OCI-M1 (cell line): Measurements from ENCODE around the gene NHLRC2.
"Not testable (repeated sequence)": the region's sequence is repeated elsewhere in the genome, so short reads cannot be mapped to it uniquely, and the experiment has no call there.

Experiments used
- DNase-seq: peaks from one replicate; lab custom pipeline; 2025; lab: John Stamatoyannopoulos, UW

The NHLRC2 gene, protein sequence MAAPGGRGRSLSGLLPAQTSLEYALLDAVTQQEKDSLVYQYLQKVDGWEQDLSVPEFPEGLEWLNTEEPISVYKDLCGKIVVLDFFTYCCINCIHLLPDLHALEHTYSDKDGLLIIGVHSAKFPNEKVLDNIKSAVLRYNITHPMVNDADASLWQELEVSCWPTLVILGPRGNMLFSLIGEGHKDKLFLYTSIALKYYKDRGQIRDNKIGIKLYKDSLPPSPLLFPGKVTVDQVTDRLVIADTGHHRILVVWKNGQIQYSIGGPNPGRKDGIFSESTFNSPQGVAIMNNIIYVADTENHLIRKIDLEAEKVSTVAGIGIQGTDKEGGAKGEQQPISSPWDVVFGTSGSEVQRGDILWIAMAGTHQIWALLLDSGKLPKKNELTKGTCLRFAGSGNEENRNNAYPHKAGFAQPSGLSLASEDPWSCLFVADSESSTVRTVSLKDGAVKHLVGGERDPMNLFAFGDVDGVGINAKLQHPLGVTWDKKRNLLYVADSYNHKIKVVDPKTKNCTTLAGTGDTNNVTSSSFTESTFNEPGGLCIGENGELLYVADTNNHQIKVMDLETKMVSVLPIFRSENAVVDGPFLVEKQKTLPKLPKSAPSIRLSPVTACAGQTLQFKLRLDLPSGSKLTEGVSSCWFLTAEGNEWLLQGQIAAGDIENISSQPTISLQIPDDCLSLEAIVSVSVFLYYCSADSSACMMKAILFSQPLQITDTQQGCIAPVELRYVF

DNA sequence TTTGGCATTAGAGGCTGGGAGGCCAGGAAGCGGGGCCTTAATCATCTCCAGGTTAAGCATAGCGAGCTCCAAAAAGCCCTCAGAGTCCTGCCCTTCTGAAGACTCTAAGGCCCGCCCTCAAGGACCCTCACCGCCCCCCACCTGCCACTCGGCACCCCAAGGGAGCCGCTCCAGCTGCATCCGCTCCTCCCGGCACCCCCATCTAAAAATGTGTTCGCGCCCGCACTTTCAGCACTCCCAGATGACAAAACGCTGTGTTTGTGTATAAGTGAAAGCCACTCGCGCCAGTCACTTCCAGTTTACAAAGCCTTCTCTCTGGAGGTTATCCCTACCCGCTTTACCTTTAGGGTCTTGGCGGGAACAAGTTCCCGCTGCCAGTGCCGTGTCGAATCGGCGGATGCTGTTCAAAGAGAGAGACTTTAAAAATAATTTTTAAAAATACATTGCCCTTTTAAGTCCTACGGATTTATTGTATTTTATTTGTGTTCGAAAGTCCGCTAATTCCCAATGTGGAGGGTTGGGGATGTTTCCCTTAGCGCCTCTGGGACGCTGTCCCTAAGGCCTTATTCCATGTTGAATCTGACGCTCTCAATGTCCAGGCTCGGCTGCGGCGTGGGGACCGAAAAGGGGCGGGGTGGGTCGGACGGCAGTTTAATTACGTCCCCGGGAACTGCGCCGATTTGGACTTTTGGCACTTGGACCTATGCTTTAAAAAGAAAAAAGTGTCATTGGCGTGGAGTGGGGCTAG, at the start of gene NHLRC2, which contains the start of gene DCLRE1A:
Gene NHLRC2 (plus strand): TSS at position 649 of the 748 bp plus-strand sequence. CDS start 212 bp downstream, outside the sequence.
Gene DCLRE1A (minus strand): TSS at position 70 of the 748 bp plus-strand sequence. CDS start 900 bp downstream, outside the sequence.
- DNase-seq, result peak; percentile 89

DNA sequence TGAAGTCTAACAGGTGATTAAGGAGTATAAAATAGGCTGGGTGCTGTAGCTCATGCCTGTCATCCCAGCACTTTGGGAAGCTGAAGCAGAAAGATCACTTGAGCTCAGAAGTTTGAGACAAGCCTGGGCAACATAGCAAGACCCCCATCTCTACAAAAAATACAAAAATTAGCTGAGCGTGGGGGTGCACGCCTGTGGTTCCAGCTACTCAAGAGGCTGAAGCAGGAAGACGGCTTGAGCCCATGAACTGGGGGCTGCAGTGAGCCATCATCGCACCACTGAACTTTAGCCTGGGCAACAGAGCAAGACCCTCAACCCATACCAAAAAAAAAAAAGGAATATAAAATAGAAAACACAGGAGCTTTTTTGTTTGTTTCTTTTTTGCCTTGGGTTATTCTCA, 48.0 kb upstream of the NHLRC2 start:
- no peak for DNase-seq

DNA sequence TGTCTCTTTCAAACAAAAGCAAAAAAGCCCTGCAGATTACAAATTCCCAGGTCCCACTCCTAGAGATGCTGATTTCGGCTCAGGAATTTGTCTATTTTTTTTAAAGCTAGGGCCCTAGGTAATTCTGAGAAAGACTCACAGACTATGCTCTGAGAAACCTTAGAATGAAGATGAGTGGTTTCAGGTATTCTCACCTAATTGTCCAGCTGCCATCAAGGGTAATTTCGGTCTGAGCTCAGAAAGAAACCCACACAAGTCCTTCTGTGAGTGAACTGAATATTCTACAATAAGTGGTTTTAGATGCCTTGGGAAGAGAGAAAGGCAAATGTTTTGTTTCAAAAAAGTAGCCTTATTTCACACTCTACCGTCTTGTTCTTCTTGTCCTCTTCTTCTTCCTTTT, 46.3 kb upstream of the NHLRC2 start:
- no peak for DNase-seq

DNA sequence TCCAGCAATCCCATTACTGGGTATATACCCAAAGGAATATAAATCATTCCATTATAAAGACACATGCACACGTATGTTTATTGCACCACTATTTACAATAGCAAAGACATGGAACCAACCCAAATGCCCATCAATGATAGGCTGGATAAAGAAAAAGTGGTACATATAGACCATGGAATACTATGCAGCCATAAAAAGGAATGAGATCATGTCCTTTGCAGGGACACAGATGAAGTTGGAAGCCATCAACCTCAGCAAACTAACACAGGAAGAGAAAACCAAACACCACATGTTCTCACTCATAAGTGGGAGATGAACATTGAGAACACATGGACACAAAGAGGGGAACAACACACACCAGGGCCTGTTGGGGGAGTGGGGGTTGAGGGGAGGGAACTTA, 39.8 kb upstream of the NHLRC2 start:
- DNase-seq, result not testable (repeated sequence)

DNA sequence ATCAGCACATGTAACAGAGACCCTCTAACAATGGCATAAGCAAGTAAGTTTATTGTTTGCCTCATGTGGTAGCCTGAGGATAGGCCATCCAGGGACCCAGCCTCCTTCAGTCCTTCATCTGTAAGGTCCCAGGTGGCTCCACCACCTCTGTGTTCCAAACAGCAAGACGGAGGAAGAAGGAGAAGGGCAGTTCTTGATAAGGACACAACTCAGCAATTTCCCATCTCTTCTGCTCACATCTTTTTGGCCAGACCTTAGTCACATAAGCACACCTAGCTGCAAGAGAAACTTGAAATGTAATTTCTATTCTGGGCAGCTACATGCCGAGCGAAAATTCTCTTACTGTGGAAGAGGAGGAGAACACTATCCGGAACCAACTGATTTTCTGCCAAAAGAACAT, 34.5 kb upstream of the NHLRC2 start:
- DNase-seq, result no peak

DNA sequence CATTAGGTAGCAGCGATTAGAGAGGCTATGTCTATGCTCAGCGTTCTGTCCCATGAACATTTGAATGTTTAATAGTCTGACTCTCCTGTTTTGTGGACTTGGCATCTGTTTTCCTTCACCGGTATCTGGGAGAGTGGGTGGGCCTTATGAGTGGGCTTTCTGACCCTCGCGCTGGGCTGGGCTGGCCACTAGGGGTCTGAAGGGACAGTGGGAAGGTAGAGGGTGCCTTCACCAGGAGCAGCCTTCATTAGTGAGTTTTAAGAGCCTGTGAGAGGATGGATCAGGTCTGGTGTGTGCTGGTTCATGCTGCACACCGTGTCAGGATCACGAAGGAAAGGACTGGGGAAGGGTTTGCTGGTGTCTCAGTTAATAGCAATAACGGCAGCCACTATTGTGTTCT, 34.0 kb upstream of the NHLRC2 start:
- DNase-seq, result no peak

DNA sequence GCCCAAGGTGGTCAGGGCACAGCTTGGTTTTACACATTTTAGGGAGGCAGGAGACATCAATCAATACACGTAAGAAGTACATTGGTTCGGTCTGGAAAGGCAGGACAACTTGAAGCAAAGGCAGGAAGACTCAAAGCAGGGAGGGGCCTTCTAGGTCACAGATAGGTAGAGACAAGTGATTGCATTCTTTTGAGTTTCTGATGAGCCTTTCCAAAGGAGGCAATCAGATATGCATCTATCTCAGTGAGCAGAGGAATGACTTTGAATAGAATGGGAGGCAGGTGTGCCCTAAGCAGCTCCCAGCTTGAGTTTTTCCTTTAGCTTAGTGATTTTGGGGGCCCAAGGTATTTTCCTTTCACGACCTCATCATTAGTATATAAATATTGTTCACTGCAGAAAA, 33.2 kb upstream of the NHLRC2 start:
- DNase-seq, result not testable (repeated sequence)

DNA sequence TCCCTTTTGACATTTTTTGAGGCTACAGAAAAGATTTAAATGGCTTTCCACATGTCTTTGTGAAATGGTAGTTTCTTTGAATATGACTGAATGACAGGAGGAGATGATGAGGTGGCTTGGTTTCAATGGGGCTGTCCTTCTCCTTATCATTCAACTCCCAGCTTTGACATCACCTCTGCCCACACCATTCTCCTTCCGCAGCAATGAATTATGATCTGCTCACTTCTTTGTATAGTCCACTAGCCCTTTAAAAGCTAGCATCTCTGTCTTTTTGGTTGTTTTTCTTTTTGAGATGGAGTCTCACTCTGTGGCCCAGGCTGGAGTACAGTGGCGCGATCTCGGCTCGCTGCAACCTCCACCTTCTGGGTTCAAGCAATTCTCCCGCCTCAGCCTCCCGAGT, 32.3 kb upstream of the NHLRC2 start:
- DNase-seq, result peak; percentile 13

DNA sequence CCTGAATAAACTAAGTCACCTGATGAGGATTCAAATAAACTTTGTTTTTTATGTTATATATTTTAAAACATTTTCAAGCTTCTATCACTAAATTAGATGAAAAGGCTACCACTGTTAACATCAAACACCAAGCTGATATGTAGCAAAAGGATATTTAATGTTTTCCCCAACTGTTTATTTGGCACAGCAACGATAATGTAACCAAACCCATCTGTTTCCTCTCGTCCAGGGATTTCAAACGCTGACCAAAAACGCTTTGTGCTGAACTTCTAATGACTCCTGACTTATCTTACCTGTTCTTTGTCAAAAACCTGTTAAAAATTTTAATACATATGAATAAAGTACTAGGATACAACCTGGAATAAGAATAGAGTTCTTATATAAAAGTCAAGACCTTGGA, 31.1 kb upstream of the NHLRC2 start:
- no peak for DNase-seq

DNA sequence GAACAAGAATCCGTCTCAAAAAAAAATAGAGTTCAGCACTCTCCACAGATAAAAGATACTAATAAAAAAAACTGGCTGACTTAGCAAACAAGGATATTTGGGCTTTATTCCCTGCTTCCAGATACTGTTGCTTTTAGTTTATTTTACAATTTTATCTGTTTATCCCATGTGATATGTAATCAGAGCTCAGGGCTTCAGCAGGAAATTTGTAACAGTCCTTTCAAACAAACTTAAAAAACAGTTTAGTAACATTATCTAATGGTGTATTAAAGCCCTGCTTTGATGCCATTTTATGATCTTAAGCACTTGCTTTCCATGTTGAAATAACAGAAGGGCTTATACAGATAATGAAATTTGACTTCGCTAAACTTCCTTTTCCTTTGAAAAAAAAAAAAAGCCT, 28.7 kb upstream of the NHLRC2 start:
- no peak for DNase-seq

DNA sequence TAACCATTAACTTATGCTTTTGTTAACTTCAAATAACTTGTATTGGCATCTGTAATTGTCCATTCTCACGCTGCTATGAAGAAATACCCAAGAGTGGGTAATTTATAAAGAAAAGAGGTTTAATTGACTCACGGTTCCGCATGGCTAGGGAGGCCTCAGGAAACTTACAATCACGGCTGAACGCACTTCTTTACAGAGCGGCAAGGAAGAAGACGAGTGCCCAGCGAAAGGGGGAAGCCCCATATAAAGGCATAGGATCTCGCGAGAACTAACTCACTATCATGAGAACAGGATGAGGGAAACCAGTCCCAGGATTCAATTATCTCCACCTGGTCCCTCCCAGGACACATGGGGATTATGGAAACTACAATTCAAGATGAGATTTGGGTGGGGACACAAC, 25.9 kb upstream of the NHLRC2 start:
- DNase-seq, result not testable (repeated sequence)

DNA sequence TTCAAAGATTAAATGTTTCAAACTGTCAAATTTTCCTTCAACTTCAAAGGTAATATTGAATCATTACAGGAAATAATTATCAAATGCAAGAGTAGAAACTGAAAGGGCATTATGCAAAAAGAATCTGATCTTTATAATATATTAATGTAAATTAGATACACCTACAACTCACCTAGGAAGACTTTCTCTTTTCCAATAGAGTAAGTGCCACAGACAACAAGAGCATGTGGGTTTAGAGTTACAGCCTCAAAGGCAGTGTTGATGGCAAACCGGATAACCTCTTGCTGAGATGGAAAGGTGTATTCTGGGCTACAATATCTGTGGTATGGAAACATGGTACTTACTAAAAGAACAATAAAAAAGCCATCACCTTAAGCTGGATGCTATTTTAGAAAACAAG, 12.3 kb upstream of the NHLRC2 start:
- DNase-seq, result no peak

DNA sequence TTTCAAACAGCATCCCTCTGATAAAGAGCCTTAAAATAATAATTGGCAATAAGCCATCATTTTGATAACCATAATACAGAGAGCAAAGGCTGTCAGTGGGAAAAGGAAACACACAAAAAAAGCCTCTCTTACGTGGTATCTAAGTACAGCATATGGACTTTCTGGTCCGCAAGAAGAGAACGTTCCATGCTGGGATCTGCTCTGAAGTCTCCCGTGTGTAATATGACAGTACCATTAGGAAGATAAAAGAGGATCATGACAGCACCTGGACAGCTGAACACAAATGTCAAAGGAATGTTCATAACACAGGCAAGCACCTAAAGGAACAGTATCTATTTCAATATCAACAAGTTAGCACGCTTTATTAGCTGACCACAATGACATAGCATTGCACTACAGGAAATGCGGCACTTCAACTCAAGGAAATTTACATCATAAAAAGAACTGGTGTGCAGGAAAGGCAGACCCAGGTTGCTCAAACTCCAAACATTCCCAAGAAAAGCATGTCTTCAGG, 10.4 kb upstream of the NHLRC2 start:
- DNase-seq, result no peak

DNA sequence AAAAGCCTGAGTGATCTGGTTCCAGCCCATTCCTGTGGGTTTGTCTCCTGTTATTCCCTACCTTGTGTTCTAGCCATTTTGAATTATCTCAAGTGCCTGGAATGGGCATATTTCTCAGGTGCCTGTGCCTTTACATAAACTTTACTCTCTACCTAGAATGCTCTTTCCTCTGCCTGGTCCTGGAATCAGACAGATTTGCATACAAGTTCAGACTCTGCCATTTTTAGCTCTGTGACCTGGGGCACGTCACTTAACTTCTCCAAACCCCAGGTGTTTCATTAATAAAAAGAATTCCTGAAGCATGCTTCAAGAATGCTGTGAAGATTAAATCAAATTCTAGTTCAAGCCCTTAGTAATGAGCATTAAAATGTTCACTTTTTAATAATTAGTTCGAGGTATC, 8.4 kb upstream of the NHLRC2 start:
- DNase-seq, result no peak

DNA sequence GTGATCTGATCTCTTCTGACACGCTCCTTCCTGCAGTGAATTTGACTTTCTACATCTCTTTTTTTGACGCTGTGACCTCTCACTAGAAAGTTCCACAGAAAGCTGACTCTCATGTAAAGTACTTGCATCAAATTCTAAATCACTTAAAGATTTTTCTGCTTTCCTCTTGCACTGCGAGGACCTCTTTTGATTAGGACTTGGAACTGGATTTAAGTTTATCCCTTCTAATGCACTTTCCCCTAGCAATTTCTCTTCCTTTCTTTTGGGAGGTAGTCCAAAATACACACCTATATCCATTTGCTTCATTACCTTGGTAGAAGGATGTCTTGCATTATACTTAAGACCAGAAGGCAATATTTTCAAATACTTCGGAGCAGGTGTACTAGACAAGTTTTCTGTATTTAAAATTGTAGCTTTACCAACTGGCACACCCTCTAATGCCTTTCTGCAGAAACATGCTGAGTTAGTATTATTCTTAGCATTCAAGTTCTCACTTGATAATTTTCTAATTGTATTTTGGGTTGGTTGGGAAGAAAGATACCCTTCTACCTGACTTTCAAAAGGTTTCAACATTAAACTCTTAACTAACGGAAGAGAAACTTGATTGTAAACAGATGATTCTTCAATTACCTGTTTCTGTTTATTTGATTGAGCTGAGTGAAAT, 5.2 kb upstream of the NHLRC2 start:
- no peak for DNase-seq

DNA sequence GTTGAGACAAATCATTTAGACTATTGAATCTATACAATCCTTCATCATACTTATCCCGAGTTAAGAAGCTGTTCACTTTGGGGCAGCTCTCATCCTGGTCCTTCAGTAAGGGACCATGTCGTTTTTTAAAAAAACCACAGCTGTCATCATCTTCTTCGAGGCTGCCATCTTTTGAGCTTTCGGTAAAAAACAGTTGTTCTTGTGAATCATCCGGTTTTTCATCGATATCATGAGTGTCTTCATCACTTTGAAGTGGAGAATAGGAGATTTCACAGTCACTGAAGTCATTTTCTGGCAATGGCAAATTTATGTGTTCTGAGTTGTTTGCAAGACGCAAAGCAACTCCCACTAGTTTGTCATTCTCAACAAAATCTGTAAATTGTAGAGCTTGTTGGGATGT, 4.5 kb upstream of the NHLRC2 start:
- no peak for DNase-seq

DNA sequence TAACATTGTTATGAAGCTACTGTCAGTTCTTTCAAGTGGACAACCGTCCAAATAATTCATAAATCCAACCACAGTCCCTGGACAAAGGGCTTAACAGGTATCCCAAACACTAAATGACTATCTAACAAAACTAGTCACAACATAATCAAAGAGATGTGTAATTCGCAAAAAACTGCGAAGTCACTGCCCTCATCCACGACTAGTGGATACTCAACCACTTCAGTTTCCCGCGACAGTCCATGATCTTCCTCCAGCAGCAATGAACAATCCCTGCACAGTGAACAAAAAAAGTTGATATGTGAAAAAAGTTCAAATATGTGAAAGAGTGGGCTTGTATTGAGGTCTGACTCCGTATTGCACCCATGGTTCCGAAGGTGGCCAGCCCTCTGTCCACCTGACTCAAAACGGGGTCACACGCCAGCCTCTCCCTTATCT, 866 bp upstream of the NHLRC2 start:
- DNase-seq, result peak; percentile 87

DNA sequence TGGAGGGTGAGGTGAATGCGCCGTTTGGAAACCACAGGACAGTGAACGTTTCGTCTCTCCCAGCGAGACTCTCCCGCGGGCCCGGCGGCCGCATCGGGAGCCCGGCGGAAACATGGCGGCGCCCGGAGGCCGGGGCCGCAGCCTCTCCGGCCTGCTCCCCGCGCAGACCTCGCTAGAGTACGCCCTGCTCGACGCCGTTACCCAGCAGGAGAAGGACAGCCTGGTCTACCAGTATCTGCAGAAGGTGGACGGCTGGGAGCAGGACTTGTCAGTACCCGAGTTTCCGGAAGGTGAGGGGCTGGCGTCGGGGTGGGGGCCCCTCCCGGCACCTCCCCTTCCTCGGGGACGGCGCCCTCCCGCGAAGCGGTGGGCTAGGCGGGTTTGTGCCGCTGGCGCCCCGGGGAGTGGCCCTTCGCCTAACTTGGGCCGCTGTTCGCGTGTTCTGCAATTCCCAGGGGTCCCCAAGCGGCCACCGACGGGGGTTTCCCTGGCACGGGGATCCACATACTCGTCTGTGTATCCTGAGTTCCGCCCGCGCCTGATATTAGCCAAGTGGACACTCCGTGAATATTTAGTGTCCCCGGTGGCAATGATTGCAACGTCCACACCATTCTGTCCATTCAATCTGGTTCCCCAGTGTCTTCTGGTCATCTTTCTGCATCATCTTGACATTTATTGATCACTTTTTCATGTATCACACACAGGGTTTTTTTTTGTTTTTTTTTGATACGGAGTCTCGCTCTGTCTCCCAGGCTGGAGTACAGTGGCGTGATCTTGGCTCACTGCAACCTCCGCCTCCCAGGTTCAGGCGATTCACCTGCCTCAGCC, 514 bp downstream of the NHLRC2 start:
- DNase-seq, result peak; percentile 78

DNA sequence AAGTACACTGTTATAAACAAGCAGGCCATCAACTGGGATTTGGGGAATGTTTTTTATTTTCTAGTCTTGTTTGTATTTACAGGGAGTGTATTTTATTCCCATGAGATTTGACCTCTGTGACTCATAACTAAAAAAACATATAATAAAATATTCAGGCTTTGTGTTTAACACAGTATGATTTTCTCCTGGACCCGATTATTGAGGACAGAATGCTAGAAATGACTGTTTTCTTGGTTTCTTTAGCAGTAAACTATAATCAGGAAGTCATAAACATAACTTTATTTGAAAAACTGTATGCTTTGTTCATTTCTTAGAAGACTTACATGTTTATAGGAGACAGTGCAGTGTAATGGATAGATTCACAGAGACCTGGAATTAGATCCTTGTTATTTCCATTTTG, 2.1 kb downstream of the NHLRC2 start:
- no peak for DNase-seq

DNA sequence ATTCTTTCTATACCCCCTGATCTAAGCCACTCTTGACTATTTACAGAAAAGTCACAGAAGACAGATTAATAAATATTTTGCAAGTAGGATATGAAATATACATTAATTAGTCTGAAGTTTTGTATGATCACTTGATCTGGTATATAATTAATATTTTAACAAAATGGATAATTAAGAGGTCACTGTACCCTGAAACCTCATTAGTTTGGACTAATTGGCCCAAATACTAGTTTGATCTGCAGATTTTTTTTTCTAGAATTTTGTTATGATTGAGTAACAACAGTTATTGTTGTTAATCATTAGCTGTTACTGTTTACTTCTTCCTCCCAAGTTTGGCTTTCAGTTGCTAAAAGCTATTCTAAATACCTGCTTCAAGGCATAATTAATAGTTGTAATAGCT, 2.7 kb downstream of the NHLRC2 start:
- no peak for DNase-seq

DNA sequence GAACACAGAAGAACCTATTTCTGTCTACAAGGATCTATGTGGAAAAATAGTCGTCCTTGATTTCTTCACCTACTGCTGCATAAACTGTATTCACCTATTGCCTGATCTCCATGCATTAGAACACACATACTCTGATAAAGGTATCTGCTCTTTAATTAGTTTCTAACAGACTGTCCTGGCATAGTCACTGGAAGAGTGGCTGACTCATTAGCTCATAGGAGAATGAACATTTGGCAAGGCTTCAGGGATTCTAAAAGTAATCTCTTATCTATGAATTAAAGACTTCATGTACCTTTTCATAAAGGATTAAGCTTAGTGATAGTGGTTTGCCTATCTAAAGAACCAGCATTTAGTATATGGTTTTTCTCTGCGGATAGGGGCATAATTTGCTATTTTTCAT, 4.1 kb downstream of the NHLRC2 start:
- DNase-seq, result peak; percentile 43
